HepG2 (cell line): ENCODE data around the gene TEF. TPM values are rescaled to one million over a fixed set of nuclear protein-coding genes. Genes with fewer than 3 reads are reported as not detected.

Experiments
- CENPT ChIP-seq: sonication (generic); formaldehyde crosslinking; IDR thresholded peaks from 2 replicates; pipeline ENCODE4 v1.8.0; 2022; ENCODE audit warnings: low read depth, mild to moderate bottlenecking, moderate library complexity, missing genetic modification reagents
- HDAC6 ChIP-seq: fragments of 200-600 bp; sonication (generic); IDR thresholded peaks from 2 replicates; pipeline ENCODE4 v1.7.0; 2017; ENCODE audit warnings: mild to moderate bottlenecking, antibody characterized with exemption, low read length, low read depth
- HOXA7 ChIP-seq: sonication (generic); formaldehyde crosslinking; IDR thresholded peaks from 2 replicates; pipeline ENCODE4 v1.8.1; 2022; ENCODE audit warnings: mild to moderate bottlenecking, missing genetic modification reagents, moderate library complexity
- IKZF1 ChIP-seq: fragments of 450-650 bp; IDR thresholded peaks from 2 replicates; pipeline ENCODE4 v1.7.1; 2016
- IRF2 ChIP-seq: IDR thresholded peaks from 2 replicates; pipeline ENCODE4 v1.6.1; 2018; ENCODE audit warnings: missing genetic modification reagents, missing compliant biosample characterization
- MIER2 ChIP-seq: IDR thresholded peaks from 2 replicates; pipeline ENCODE4 v1.6.1; 2016; ENCODE audit warnings: missing biosample characterization, missing genetic modification reagents
- MXD1 ChIP-seq: sonication (generic); formaldehyde crosslinking; IDR thresholded peaks from 2 replicates; pipeline ENCODE4 v1.4.0; 2020; ENCODE audit warnings: mild to moderate bottlenecking, missing genetic modification reagents
- NFE2 ChIP-seq: sonication (generic); formaldehyde crosslinking; IDR thresholded peaks from 2 replicates; pipeline ENCODE4 v1.4.0; 2020; ENCODE audit warnings: missing genetic modification reagents
- NFKB2 ChIP-seq: sonication (generic); formaldehyde crosslinking; IDR thresholded peaks from 2 replicates; pipeline ENCODE4 v1.4.0; 2020; ENCODE audit warnings: missing genetic modification reagents, borderline replicate concordance
- PAF1 ChIP-seq: IDR thresholded peaks from 2 replicates; pipeline ENCODE4 v1.6.1; 2016; ENCODE audit warnings: missing genetic modification reagents, missing compliant biosample characterization
- RBM22 ChIP-seq: fragments of 200-400 bp; formaldehyde crosslinking; optimal IDR thresholded peaks from 2 replicates; pipeline ENCODE3; 2017; ENCODE audit warnings: mild to moderate bottlenecking, low read length, moderate library complexity
- RXRB ChIP-seq: IDR thresholded peaks from 2 replicates; pipeline ENCODE4 v1.6.1; 2016; ENCODE audit warnings: borderline replicate concordance, missing genetic modification reagents, missing compliant biosample characterization
- SP4 ChIP-seq: sonication (generic); formaldehyde crosslinking; IDR thresholded peaks from 2 replicates; pipeline ENCODE4 v1.8.1; 2023; ENCODE audit warnings: mild to moderate bottlenecking, missing genetic modification reagents
- SPEN ChIP-seq: sonication (generic); formaldehyde crosslinking; IDR thresholded peaks from 2 replicates; pipeline ENCODE4 v1.5.1; 2020; ENCODE audit warnings: low read depth, mild to moderate bottlenecking, missing genetic modification reagents
- SRSF1 ChIP-seq: fragments of 200-400 bp; formaldehyde crosslinking; optimal IDR thresholded peaks from 2 replicates; pipeline ENCODE3; 2017; ENCODE audit warnings: mild to moderate bottlenecking, low read depth, low read length, moderate library complexity
- TERF1 ChIP-seq: sonication (generic); formaldehyde crosslinking; IDR thresholded peaks from 2 replicates; pipeline ENCODE4 v1.8.0; 2022; ENCODE audit warnings: mild to moderate bottlenecking, missing genetic modification reagents, moderate library complexity
- ZBED4 ChIP-seq: sonication (generic); formaldehyde crosslinking; IDR thresholded peaks from 2 replicates; pipeline ENCODE4 v1.4.0; 2020; ENCODE audit warnings: missing genetic modification reagents, borderline replicate concordance
- ZBTB26 ChIP-seq: IDR thresholded peaks from 2 replicates; pipeline ENCODE4 v1.6.1; 2016; ENCODE audit warnings: missing compliant biosample characterization, missing genetic modification reagents, borderline replicate concordance
- ZBTB7A ChIP-seq: sonication (generic); formaldehyde crosslinking; IDR thresholded peaks from 2 replicates; pipeline ENCODE4 v1.8.0; 2022; ENCODE audit warnings: mild to moderate bottlenecking, missing genetic modification reagents
- ZFP36L2 ChIP-seq: sonication (generic); formaldehyde crosslinking; IDR thresholded peaks from 2 replicates; pipeline ENCODE4 v1.4.0; 2020; ENCODE audit warnings: missing genetic modification reagents
- ZNF12 ChIP-seq: sonication (generic); formaldehyde crosslinking; IDR thresholded peaks from 2 replicates; pipeline ENCODE4 v1.5.0; 2020; ENCODE audit warnings: missing genetic modification reagents
- ZNF296 ChIP-seq: sonication (generic); formaldehyde crosslinking; conservative IDR thresholded peaks from 2 replicates; pipeline ENCODE4 v1.5.0; 2020; ENCODE audit warnings: mild to moderate bottlenecking, missing genetic modification reagents
- polyA plus RNA-seq, 8 experiments: library from polyadenylated mRNA; depleted of rRNA in 3 of 8; stranded (reverse) in 7 of 8; unstranded in 1 of 8; fragments of >200 nt; fragmentation: Illumina TruSeq in 4 of 8; extraction: Trizol in 4 of 8; gene quantifications; 2 replicates each; pipeline versions ENCODE4 v1.2.1 to v1.2.3, GENCODE V29; 2011 to 2016; ENCODE audit warnings: low read depth in 4 of 8, missing spikeins in 1 of 8, mixed read lengths in 1 of 8; ENCODE audit not compliant: insufficient read depth in 1 of 8
- total RNA-seq, 5 experiments: library from RNA; depleted of rRNA; stranded (reverse); fragments of >200 nt; fragmentation: Illumina TruSeq; extraction: Trizol; gene quantifications; 2 replicates each; pipeline ENCODE4 v1.2.3, GENCODE V29; 2016; ENCODE audit warnings: low read depth in 1 of 5
- TF ChIP-seq, protein P1 (sequence below): sonication (generic); formaldehyde crosslinking; IDR thresholded peaks from 2 replicates; pipeline ENCODE4 v1.5.0; 2020; ENCODE audit warnings: missing genetic modification reagents

TEF gene
- total and polyA plus RNA-seq, 2 of the 13 experiments (the other 11 are each of a cell fraction or from before 2014, with no cell fraction given), result 7.6 to 11.2 TPM

GRCh38 chr22:41446639-41447434, 65.1 kb downstream of the TEF start, which contains the start of gene TOB2 (continued):
- peak; percentile 96 for TF ChIP-seq RBM22
- 0 out of 2 replicates have a peak, but pooled peaks have one; percentile 59 for TF ChIP-seq ZBTB7A (CRISPR knock-in tag)
- TF ChIP-seq SP4, result peak; percentile 99
- TF ChIP-seq, protein P1, sequence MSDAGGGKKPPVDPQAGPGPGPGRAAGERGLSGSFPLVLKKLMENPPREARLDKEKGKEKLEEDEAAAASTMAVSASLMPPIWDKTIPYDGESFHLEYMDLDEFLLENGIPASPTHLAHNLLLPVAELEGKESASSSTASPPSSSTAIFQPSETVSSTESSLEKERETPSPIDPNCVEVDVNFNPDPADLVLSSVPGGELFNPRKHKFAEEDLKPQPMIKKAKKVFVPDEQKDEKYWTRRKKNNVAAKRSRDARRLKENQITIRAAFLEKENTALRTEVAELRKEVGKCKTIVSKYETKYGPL (CRISPR knock-in tag), result peak; percentile 62; the same call in 1 of the 2 replicates
- TF ChIP-seq RXRB, result peak; percentile 92
- TF ChIP-seq ZBED4 (CRISPR knock-in tag), result peak; percentile 92
- peak; percentile 95 for TF ChIP-seq SPEN (CRISPR knock-in tag)
- TF ChIP-seq CENPT (CRISPR knock-in tag), result peak; percentile 86
- peak; percentile 95; the same call in 1 of the 2 replicates for TF ChIP-seq HOXA7 (CRISPR knock-in tag)
- TF ChIP-seq ZNF12 (CRISPR knock-in tag), result peak; percentile 88
- no peak for TF ChIP-seq NFE2 (CRISPR knock-in tag)
- TF ChIP-seq SRSF1, result peak; percentile 85
- TF ChIP-seq HDAC6, result no peak
- peak; percentile 95; the same call in 1 of the 2 replicates for TF ChIP-seq ZFP36L2
- no peak for TF ChIP-seq IKZF1
- peak; percentile 98 for TF ChIP-seq IRF2 (CRISPR knock-in tag)
- peak; percentile 97 for TF ChIP-seq NFKB2 (CRISPR knock-in tag)
- TF ChIP-seq TERF1 (CRISPR knock-in tag), result no peak
- TF ChIP-seq ZNF296 (CRISPR knock-in tag), result peak; percentile 79; the same call in 1 of the 2 replicates
- peak; percentile 75 for TF ChIP-seq MIER2
- peak; percentile 89; the same call in 1 of the 2 replicates for TF ChIP-seq MXD1 (CRISPR knock-in tag)
- peak; percentile 86; the same call in 1 of the 2 replicates for TF ChIP-seq ZBTB26 (CRISPR knock-in tag)
- TF ChIP-seq PAF1 (CRISPR knock-in tag), result peak; percentile 41; the same call in 1 of the 2 replicates
